OCI-LY7 (cell line): ENCODE data around the gene PPIL1. TPM values are rescaled to one million over a fixed set of nuclear protein-coding genes. Genes with fewer than 3 reads are reported as not detected.

Source experiments
- BruUV-seq: library from RNA; stranded (reverse); fragments of 400-500 nt; replicated peaks from 2 replicates; lab custom pipeline; 2021; lab: Mats Ljungman, UMichigan
- CTCF ChIA-PET: fragments of 300-600 bp; sonication (Branson Sonifier 250); formaldehyde crosslinking; loops from one replicate; lab custom pipeline; 2022; ENCODE audit warnings: antibody characterized with exemption; ENCODE audit not compliant: unreplicated experiment; lab: Charles Lee
- POLR2A ChIA-PET: fragments of 300-600 bp; sonication (Branson Sonifier 250); formaldehyde crosslinking; loops from one replicate; lab custom pipeline; 2022; ENCODE audit warnings: antibody characterized with exemption; lab: Charles Lee
- DNase-seq: peaks from one replicate; pipeline ENCODE4 v3.0.0-alpha.2; 2015; ENCODE audit warnings: low spot score
- H2AFZ ChIP-seq: fragments of 200-600 bp; sonication (generic), shearing (Covaris generic); 2 replicates; pipeline ENCODE4 v1.6.1; 2014; ENCODE audit warnings: mild to moderate bottlenecking, antibody characterized with exemption, low read length, moderate library complexity
- H3K27ac ChIP-seq: fragments of 200-600 bp; sonication (generic); 2 replicates; pipeline ENCODE4 v1.5.1; 2014; ENCODE audit warnings: mixed run types, low read depth, mild to moderate bottlenecking, moderate library complexity, low read length, inconsistent platforms; ENCODE audit not compliant: poor library complexity, severe bottlenecking
- H3K36me3 ChIP-seq: fragments of 200-600 bp; sonication (generic); 2 replicates; pipeline ENCODE4 v1.6.1; 2014; ENCODE audit warnings: mild to moderate bottlenecking, antibody characterized with exemption, low read length, moderate library complexity, mixed read lengths; ENCODE audit not compliant: insufficient read depth
- H3K4me1 ChIP-seq: fragments of 200-600 bp; sonication (generic); 2 replicates; pipeline ENCODE4 v1.5.1; 2014; ENCODE audit warnings: mild to moderate bottlenecking, low read length; ENCODE audit not compliant: insufficient read depth, poor library complexity, severe bottlenecking
- H3K4me2 ChIP-seq: fragments of 200-600 bp; sonication (generic); 2 replicates; pipeline ENCODE4 v1.6.1; 2014; ENCODE audit warnings: mild to moderate bottlenecking, low read length
- H3K4me3 ChIP-seq: fragments of 200-600 bp; sonication (generic); 2 replicates; pipeline ENCODE4 v1.5.1; 2014; ENCODE audit warnings: mild to moderate bottlenecking, low read depth, low read length; ENCODE audit not compliant: poor library complexity, severe bottlenecking
- H3K79me2 ChIP-seq: fragments of 200-600 bp; sonication (generic); 2 replicates; pipeline ENCODE4 v1.6.1; 2016; ENCODE audit warnings: low read depth, mild to moderate bottlenecking, low read length, moderate library complexity, mixed read lengths; ENCODE audit not compliant: insufficient read depth
- H3K9me2 ChIP-seq: fragments of 200-600 bp; sonication (generic); 2 replicates; pipeline ENCODE4 v1.6.1; 2016; ENCODE audit warnings: mild to moderate bottlenecking, low read length, mixed read lengths; ENCODE audit not compliant: insufficient read depth
- H3K9me3 ChIP-seq: fragments of 200-600 bp; sonication (generic); 2 replicates; pipeline ENCODE4 v1.6.1; 2014; ENCODE audit warnings: mild to moderate bottlenecking, mixed run types, low read length, mixed read lengths
- H4K20me1 ChIP-seq: fragments of 200-600 bp; sonication (generic); 2 replicates; pipeline ENCODE4 v1.6.1; 2014; ENCODE audit warnings: mild to moderate bottlenecking, antibody characterized with exemption, low read length, moderate library complexity, mixed read lengths; ENCODE audit not compliant: insufficient read depth
- CTCF ChIP-seq: fragments of 200-600 bp; sonication (generic); conservative IDR thresholded peaks from 2 replicates; pipeline ENCODE4 v1.5.1; 2014; ENCODE audit warnings: mild to moderate bottlenecking, antibody characterized with exemption, low read length, moderate library complexity, mixed read lengths
- EZH2phosphoT487 ChIP-seq: fragments of 200-600 bp; sonication (generic); IDR thresholded peaks from 2 replicates; pipeline ENCODE4 v1.6.1; 2018; ENCODE audit warnings: low read depth, borderline replicate concordance, mild to moderate bottlenecking, mixed run types, antibody characterized with exemption, low read length, moderate library complexity, mixed read lengths
- intact Hi-C: fragments of 100-400 bp; cut with micrococcal nuclease; formaldehyde crosslinking; loops from one replicate; pipeline ENCODE4 v1.10.0; 2022; ENCODE audit not compliant: unreplicated experiment
- total RNA-seq, 2 experiments: library from RNA; depleted of rRNA in 1 of 2; stranded (reverse); fragments of >200 nt in 1 of 2; shearing (Covaris generic) in 1 of 2; gene quantifications; 2 replicates each; pipeline ENCODE4 v1.2.3, GENCODE V29; 2014 to 2022

Gene PPIL1
- total RNA-seq, 2 experiments from 2014 or later: 38.9 to 40.0 TPM

- CTCF ChIA-PET: no interaction called here
- intact Hi-C loops: no loop called here
Observed at GRCh38 chr6:36855750-36856149, 18.9 kb downstream of the PPIL1 start.

GRCh38 chr6:36853325-36853724 lies 21.3 kb downstream of the PPIL1 start:
- Histone ChIP-seq H3K9me2 (no peaks in the 10 kb centered on the region), H2AFZ (no peak overlapping the region), H3K9me3 (no peaks in the 10 kb centered on the region), H3K27ac (no peak overlapping the region), H3K79me2 (peaks cover 1% of the 10 kb centered on the region; the same call in 1 of the 2 replicates), H3K36me3 (peaks cover 74% of the 10 kb centered on the region), H3K4me2 (no peak overlapping the region), H3K4me3 (no peak overlapping the region), H4K20me1 (0 out of 2 replicates have a peak, but pooled peaks cover 6% of the 10 kb centered on the region), H3K4me1 (no peaks in the 10 kb centered on the region)
- intact Hi-C loops: loop anchor here (5.0 kb wide), 1 partner anchor 71 kb away; no protein-coding TSS in a partner anchor
- TF ChIP-seq EZH2phosphoT487 (no peak), CTCF (no peak)
- no peak for DNase-seq
- BruUV-seq: no TSS peak
- CTCF ChIA-PET: interaction anchor here (1.0 to 2.7 kb wide), 5 partner anchors 20 to 94 kb away, joined by 3 to 9 read pairs (median 4); partner anchors contain the start of gene PPIL1
- POLR2A ChIA-PET: interaction anchor here (2.1 kb wide), 1 partner anchor 87 kb away, joined by 6 read pairs; no protein-coding TSS in a partner anchor

More at GRCh38 chr6:36855750-36856149, 18.9 kb downstream of the PPIL1 start:
- DNase-seq: no peak
- H3K4me2 ChIP-seq: no peak overlapping the region
- no peak overlapping the region for H2AFZ ChIP-seq
- H3K4me1 ChIP-seq: no peaks in the 10 kb centered on the region
- TF ChIP-seq CTCF (no peak), EZH2phosphoT487 (no peak)
- H3K36me3 ChIP-seq: peaks cover 94% of the 10 kb centered on the region
- BruUV-seq: no TSS peak
- H3K9me2 ChIP-seq: no peaks in the 10 kb centered on the region
- H3K9me3 ChIP-seq: no peaks in the 10 kb centered on the region
- POLR2A ChIA-PET: no interaction called here
- H3K27ac ChIP-seq: no peak overlapping the region
- peaks cover 8% of the 10 kb centered on the region; the same call in 1 of the 2 replicates for H3K79me2 ChIP-seq
- no peak overlapping the region for H3K4me3 ChIP-seq
- H4K20me1 ChIP-seq: 0 out of 2 replicates have a peak, but pooled peaks cover 6% of the 10 kb centered on the region
